HEK293 (cell line): ENCODE data around the gene FAM168A.

Source experiments
- CTCF ChIA-PET: fragments of 350-600 bp; formaldehyde crosslinking; extraction: SDS; loops from one replicate; lab custom pipeline; 2021; ENCODE audit warnings: antibody characterized with exemption; lab: Yijun Ruan, JAX
- POLR2A ChIA-PET: fragments of 300-600 bp; formaldehyde crosslinking; extraction: SDS; loops from one replicate; lab custom pipeline; 2020; ENCODE audit warnings: antibody characterized with exemption, inconsistent platforms; lab: Yijun Ruan, JAX
- H3K27ac ChIP-seq: fragments of 200-500 bp; sonication (Bioruptor generic); 2 replicates; pipeline ENCODE4 v1.5.1; 2014; ENCODE audit warnings: low read depth, low read length, control low read depth, inconsistent platforms; ENCODE audit errors: extremely low read depth
- H3K36me3 ChIP-seq, 2 experiments: fragments of 200-500 bp in 1 of 2; sonication (Bioruptor generic) in 1 of 2; 1 replicate in 1 of 2; 2 replicates in 1 of 2; pipeline ENCODE4 v1.5.1; 2014 to 2017; ENCODE audit warnings: inconsistent platforms in 2 of 2, low read length in 2 of 2; ENCODE audit not compliant: control insufficient read depth in 2 of 2, insufficient read depth in 1 of 2
- H3K4me1 ChIP-seq: fragments of 200-500 bp; sonication (Bioruptor generic); 2 replicates; pipeline ENCODE4 v1.5.1; 2014; ENCODE audit warnings: mild to moderate bottlenecking, low read length, inconsistent platforms; ENCODE audit not compliant: control insufficient read depth, insufficient read depth
- H3K4me3 ChIP-seq: 2 replicates; pipeline ENCODE4 v1.5.1; 2011; ENCODE audit warnings: low read depth, mild to moderate bottlenecking, control low read depth, low read length, moderate library complexity
- H3K9me3 ChIP-seq: fragments of 200-500 bp; sonication (Bioruptor generic); 2 replicates; pipeline ENCODE4 v1.5.1; 2014; ENCODE audit warnings: low read depth, low read length, inconsistent platforms; ENCODE audit not compliant: control insufficient read depth, insufficient read depth
- GLIS1 ChIP-seq: fragments of 450-650 bp; formaldehyde crosslinking; IDR thresholded peaks from 2 replicates; pipeline ENCODE4 v1.5.1; 2016; ENCODE audit warnings: missing biosample characterization, missing genetic modification characterization
- INSM2 ChIP-seq: fragments of 450-650 bp; formaldehyde crosslinking; IDR thresholded peaks from 2 replicates; pipeline ENCODE4 v1.5.1; 2016; ENCODE audit warnings: missing biosample characterization, missing genetic modification characterization
- SCRT2 ChIP-seq: fragments of 450-650 bp; formaldehyde crosslinking; IDR thresholded peaks from 2 replicates; pipeline ENCODE4 v1.5.1; 2016; ENCODE audit warnings: missing biosample characterization, missing genetic modification characterization
- ZBTB17 ChIP-seq: fragments of 450-650 bp; formaldehyde crosslinking; IDR thresholded peaks from 2 replicates; pipeline ENCODE4 v1.5.1; 2016; ENCODE audit warnings: missing biosample characterization, missing genetic modification characterization
- ZEB2 ChIP-seq: fragments of 450-650 bp; formaldehyde crosslinking; IDR thresholded peaks from 2 replicates; pipeline ENCODE4 v1.5.1; 2016; ENCODE audit warnings: missing biosample characterization, missing genetic modification characterization
- ZFP3 ChIP-seq: fragments of 450-650 bp; formaldehyde crosslinking; IDR thresholded peaks from 2 replicates; pipeline ENCODE4 v1.5.1; 2016; ENCODE audit warnings: low read depth, missing biosample characterization, missing genetic modification characterization
- ZFP41 ChIP-seq: fragments of 450-650 bp; formaldehyde crosslinking; IDR thresholded peaks from 2 replicates; pipeline ENCODE4 v1.5.1; 2016; ENCODE audit warnings: missing biosample characterization, missing genetic modification characterization, borderline replicate concordance
- ZNF140 ChIP-seq: fragments of 450-650 bp; formaldehyde crosslinking; IDR thresholded peaks from 2 replicates; pipeline ENCODE4 v1.5.1; 2016; ENCODE audit warnings: missing biosample characterization, missing genetic modification characterization
- ZNF174 ChIP-seq: fragments of 450-650 bp; formaldehyde crosslinking; IDR thresholded peaks from 2 replicates; pipeline ENCODE4 v1.5.0; 2017; ENCODE audit warnings: missing biosample characterization, mild to moderate bottlenecking, missing genetic modification characterization
- ZNF248 ChIP-seq: fragments of 450-650 bp; formaldehyde crosslinking; IDR thresholded peaks from 2 replicates; pipeline ENCODE4 v1.5.1; 2017; ENCODE audit warnings: missing biosample characterization, missing genetic modification characterization
- ZNF292 ChIP-seq: fragments of 450-650 bp; formaldehyde crosslinking; IDR thresholded peaks from 2 replicates; pipeline ENCODE4 v1.5.1; 2016; ENCODE audit warnings: low read depth, missing biosample characterization, missing genetic modification characterization, borderline replicate concordance
- ZNF311 ChIP-seq: fragments of 450-650 bp; formaldehyde crosslinking; IDR thresholded peaks from 2 replicates; pipeline ENCODE4 v1.5.1; 2017; ENCODE audit warnings: missing biosample characterization, missing genetic modification characterization, borderline replicate concordance
- ZNF335 ChIP-seq: fragments of 450-650 bp; formaldehyde crosslinking; conservative IDR thresholded peaks from 2 replicates; pipeline ENCODE4 v1.5.1; 2016; ENCODE audit warnings: missing biosample characterization, missing genetic modification characterization
- ZNF548 ChIP-seq: fragments of 450-650 bp; formaldehyde crosslinking; IDR thresholded peaks from 2 replicates; pipeline ENCODE4 v1.5.1; 2016; ENCODE audit warnings: missing biosample characterization, missing genetic modification characterization
- ZNF571 ChIP-seq: fragments of 450-650 bp; formaldehyde crosslinking; IDR thresholded peaks from 2 replicates; pipeline ENCODE4 v1.5.0; 2017; ENCODE audit warnings: missing biosample characterization, missing genetic modification characterization
- ZNF626 ChIP-seq: fragments of 450-650 bp; sonication (Bioruptor Pico); formaldehyde crosslinking; IDR thresholded peaks from 2 replicates; pipeline ENCODE4 v1.5.1; 2018; ENCODE audit warnings: missing biosample characterization, missing genetic modification characterization, inconsistent platforms
- ZNF660 ChIP-seq: fragments of 450-650 bp; IDR thresholded peaks from 2 replicates; pipeline ENCODE4 v1.5.1; 2018; ENCODE audit warnings: missing biosample characterization, mild to moderate bottlenecking, missing genetic modification characterization
- ZXDB ChIP-seq: fragments of 450-650 bp; formaldehyde crosslinking; IDR thresholded peaks from 2 replicates; pipeline ENCODE4 v1.5.1; 2016; ENCODE audit warnings: missing biosample characterization, missing genetic modification characterization

Gene FAM168A

GRCh38 chr11:73366953-73367352, 231.0 kb downstream of the FAM168A start:
- ChIA-PET POLR2A (no interaction called here), CTCF (interaction anchor here (0.6 to 7.2 kb wide), 5 partner anchors 8 to 57 kb away, joined by 3 to 50 read pairs (median 5); no protein-coding TSS in a partner anchor)
- Histone ChIP-seq H3K36me3 (peaks cover 0 to 34% of the 10 kb centered on the region in 2 experiments; a peak in 1 of 3 replicates), H3K9me3 (no peaks in the 10 kb centered on the region), H3K4me3 (no peak overlapping the region), H3K4me1 (no peaks in the 10 kb centered on the region), H3K27ac (no peak overlapping the region)
- no peak for TF ChIP-seq ZNF660 (tag by site-specific recombination)
- TF ChIP-seq ZXDB (tag by site-specific recombination), result no peak
- TF ChIP-seq ZFP41, result no peak
- TF ChIP-seq ZNF626 (tag by site-specific recombination), result no peak
- TF ChIP-seq GLIS1 (tag by site-specific recombination), result no peak
- TF ChIP-seq ZNF292 (tag by site-specific recombination), result no peak
- TF ChIP-seq ZNF140, result no peak
- TF ChIP-seq ZNF311, result no peak
- TF ChIP-seq ZNF248 (tag by site-specific recombination), result no peak

- Histone ChIP-seq H3K4me3 (no peak overlapping the region), H3K27ac (no peak overlapping the region), H3K9me3 (no peaks in the 10 kb centered on the region), H3K36me3 (peaks cover 0 to 40% of the 10 kb centered on the region in 2 experiments; a peak in 1 of 3 replicates), H3K4me1 (no peaks in the 10 kb centered on the region)
- CTCF ChIA-PET, result interaction anchor here (1.2 to 7.2 kb wide), 5 partner anchors 9 to 30 kb away, joined by 3 to 50 read pairs (median 5); no protein-coding TSS in a partner anchor
- no peak for TF ChIP-seq ZNF311
- no peak for TF ChIP-seq ZNF174 (tag by site-specific recombination)
- no peak for TF ChIP-seq ZNF571
- TF ChIP-seq ZEB2, result no peak
- no peak for TF ChIP-seq INSM2 (tag by site-specific recombination)
- no peak for TF ChIP-seq ZFP3
- no peak for TF ChIP-seq ZNF335
- POLR2A ChIA-PET, result no interaction called here
Measured at GRCh38 chr11:73366265-73366610, 231.7 kb downstream of the FAM168A start.

- Histone ChIP-seq H3K27ac (no peak overlapping the region), H3K9me3 (no peaks in the 10 kb centered on the region), H3K4me3 (no peak overlapping the region), H3K4me1 (no peaks in the 10 kb centered on the region), H3K36me3 (peaks cover 0 to 45% of the 10 kb centered on the region in 2 experiments; a peak in 1 of 3 replicates)
- ChIA-PET POLR2A (no interaction called here), CTCF (interaction anchor here (0.7 to 7.2 kb wide), 6 partner anchors 9 to 270 kb away, joined by 3 to 50 read pairs (median 4); no protein-coding TSS in a partner anchor)
- TF ChIP-seq ZBTB17 (tag by site-specific recombination) (no peak), SCRT2 (tag by site-specific recombination) (no peak), ZNF548 (tag by site-specific recombination) (no peak)
Measured at GRCh38 chr11:73365352-73366264, 232.3 kb downstream of the FAM168A start.
